ENCODE data around the gene PRDM9.
A peak's percentile ranks its signal among the peaks of the same experiment; 100 is the strongest.
"Not testable (repeated sequence)": the region's sequence is repeated elsewhere in the genome, so short reads cannot be mapped to it uniquely, and the experiment has no call there.

PRDM9 gene

GRCh38 chr5:23507278-23507685, at the start of gene PRDM9:
Gene PRDM9 (plus strand): TSS chr5:23507609. CDS start chr5:23509034, 1,425 bp downstream.
- peak; percentile 70 for DNase-seq

DNA sequence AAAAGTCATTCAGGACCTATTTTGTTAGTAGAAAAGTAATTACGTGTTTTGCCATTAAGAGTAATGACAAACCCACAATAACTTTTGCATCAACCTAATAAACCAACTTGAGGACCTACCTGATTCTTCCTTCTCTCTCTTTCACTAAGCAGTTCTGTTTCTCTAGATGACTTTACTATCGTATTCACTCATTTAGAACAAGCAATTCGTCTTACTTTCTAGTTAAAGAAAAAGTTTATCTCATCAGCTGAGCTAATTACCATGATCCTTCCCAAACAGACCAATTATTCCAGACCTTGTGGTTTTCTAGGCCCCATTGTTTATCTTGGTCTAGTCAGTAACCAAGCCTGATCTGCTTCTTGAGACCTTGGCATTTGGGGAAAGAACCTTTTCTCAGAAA, 49.6 kb upstream of the PRDM9 start:
- no peak for DNase-seq

- DNase-seq, result no peak
Observed at GRCh38 chr5:23459214-23459613, 48.2 kb upstream of the PRDM9 start.

DNA sequence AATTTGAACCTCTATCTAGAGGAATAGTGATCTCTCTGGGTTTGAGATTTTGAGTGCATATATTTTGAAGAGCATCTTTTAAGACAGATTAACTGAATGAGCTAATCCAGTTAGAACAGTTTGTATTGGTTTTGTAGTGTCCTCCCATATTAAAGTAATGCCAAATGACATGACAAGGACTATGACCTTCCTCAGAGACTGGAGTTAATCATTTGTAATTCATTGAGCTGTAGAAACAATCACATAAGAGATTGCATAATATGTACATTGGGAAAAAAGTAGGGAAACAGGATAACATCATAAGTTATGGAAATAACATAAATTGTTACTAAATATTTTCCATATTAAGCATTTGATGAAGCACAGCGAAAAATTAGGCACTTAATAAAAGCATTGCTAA, 45.8 kb upstream of the PRDM9 start:
- no peak for DNase-seq

DNA sequence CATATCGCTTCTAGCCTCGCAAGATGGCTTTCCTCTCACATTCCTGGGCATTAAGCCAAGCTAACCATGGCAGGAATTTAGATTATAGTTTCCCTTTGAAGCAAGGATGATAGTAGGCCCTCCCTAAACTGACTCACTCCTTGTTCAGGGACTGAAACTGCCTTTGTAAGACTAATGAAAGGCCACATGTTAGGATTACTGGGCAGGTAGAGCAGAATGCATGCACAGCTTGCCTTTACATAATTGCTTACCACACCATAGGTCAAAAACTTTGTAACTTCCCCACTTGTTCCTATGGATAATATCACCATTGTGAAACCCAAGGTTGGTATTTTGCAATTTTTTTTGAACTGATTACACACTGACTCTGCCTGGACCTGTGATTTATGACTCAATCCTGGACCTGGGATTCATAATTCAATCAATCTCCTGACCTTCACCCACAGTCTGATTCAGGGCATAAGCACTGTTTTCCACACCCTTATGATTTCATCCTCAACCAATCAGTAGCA, 41.0 kb upstream of the PRDM9 start:
- DNase-seq, result no peak

DNA sequence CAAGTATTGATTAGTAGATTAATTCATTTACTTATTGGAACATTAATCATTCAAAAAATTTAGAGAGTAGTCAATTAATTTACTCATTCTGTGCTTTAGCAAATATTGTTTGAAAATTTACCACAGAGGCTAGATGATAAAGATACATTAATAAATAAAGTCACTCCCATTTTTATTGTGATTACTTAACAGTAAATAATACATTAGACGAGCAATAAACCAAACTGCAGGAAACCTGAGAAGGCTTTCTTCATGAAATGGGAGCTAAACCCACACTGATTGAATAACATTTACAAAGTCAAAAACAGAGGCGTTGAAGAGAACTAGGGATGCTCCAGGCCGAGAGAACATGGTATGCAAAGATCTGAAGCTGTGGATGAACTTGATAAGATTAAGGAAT, 38.8 kb upstream of the PRDM9 start:
- DNase-seq, result no peak

DNA sequence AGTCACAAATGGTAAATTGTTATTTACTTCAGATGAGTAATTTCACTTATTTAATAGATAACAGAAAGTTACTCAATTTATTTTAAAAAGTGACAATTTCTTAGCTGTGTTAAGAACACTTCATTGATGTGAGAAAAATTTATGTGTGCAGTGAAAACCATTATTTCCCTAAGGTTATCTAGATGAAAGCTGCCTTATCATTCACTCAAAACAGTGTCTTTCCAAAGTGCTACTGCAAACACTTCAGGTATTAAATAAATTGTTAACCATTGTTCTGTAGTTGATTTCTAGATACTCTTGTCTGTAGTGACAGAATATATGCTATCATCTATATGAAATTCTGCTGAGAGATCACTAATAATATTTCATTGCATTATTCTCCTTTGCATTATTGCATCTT, 33.5 kb upstream of the PRDM9 start:
- no peak for DNase-seq

- DNase-seq, result no peak
Observed at GRCh38 chr5:23474315-23474714, 33.1 kb upstream of the PRDM9 start.

DNA sequence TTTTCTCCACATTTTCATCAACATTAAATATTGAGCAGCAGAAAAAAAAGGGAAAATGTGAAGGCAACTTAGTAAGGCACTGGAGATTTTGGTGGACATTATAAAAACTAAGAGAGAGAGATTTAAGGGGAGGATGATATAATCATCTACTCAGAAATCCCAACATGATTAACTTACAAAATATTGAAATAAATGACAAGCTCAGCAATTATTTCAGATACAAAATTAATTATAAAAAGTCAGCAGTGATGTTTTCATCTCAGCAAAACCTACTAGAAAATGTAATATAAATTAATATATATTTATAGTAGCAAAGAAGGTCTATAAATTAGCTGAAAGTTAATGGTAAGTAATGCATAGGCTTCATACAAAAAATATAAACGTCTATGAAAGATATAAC, 30.8 kb upstream of the PRDM9 start:
- DNase-seq, result no peak

DNA sequence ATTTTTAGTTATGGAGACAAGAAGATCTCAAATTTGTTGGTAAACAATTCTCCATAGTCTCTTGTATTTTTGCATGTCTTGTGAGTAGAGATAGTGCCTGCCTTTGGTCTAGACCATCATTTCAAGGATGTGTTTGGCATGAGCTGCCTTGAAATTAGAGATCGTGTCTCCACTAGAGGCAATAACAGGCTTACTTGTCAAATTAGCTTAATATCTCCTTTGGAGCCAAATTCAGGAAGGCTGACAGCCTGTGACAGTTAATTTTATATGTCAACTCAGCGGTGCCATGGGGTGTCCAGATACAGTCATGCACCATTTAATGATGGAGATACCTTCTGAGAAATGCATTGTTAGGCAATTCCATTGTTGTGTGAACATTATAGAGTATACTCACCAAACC, 24.8 kb upstream of the PRDM9 start:
- no peak for DNase-seq

- DNase-seq, result no peak
Observed at GRCh38 chr5:23483090-23483489, 24.3 kb upstream of the PRDM9 start.

DNA sequence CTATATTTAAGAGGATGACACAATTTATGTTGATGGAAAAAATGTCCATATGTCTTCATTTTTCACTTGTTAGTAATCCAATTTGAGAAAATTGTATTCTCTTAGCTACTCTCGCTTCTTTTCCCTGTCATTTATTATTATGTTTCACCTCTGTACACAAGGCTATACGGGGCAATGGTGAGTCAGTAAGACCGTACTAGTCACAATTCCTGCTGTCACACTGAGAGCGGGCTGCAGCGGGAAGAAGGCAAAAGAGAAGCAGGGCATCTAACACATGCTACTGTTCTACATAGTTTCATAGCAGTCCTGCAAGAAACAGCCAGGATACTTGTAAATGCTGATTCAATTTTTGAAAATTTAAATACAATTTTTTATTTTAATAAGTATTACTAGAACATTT, 23.3 kb upstream of the PRDM9 start:
- no peak for DNase-seq

DNA sequence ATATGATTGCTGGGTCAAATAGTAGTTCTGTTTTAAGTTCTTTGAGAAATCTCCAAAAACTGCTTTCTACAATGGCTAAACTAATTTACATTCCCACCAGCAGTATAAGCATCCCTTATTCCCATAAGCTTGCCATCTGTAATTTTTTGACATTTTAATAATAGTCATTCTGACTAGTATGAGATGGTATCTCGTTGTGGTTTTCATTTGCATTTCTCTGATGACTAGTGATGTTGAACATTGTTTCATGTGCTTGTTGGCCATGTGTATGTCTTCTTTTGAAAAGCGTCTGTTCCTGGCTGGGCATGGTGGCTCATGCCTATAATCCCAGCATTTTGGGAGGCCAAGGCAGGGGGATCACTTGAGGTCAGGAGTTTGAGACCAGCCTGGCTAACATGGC, 21.2 kb upstream of the PRDM9 start:
- DNase-seq, result not testable (repeated sequence)

GRCh38 chr5:23490993-23491392, 16.4 kb upstream of the PRDM9 start:
- no peak for DNase-seq

GRCh38 chr5:23494558-23494957, 12.9 kb upstream of the PRDM9 start:
- no peak for DNase-seq

DNA sequence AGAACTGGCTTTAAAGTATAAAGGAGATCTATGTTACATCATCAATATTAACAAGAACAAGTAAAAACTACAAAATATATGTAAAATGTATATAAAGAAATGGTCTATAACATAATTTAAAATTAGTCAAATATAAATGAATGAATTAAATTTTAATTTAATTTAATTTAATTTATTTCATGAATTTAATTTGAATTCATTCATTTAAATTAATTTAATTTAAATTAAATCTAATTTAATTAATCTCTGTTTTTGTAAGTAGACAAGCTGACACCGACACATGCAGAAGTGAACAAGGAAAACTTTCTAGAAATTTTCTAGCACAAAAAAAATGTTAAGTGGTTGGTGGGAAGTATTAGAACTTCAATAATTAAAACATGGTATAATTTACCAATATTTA, 10.8 kb upstream of the PRDM9 start:
- DNase-seq, result no peak

- DNase-seq, result no peak
Observed at GRCh38 chr5:23506329-23507236, 826 bp upstream of the PRDM9 start.

DNA sequence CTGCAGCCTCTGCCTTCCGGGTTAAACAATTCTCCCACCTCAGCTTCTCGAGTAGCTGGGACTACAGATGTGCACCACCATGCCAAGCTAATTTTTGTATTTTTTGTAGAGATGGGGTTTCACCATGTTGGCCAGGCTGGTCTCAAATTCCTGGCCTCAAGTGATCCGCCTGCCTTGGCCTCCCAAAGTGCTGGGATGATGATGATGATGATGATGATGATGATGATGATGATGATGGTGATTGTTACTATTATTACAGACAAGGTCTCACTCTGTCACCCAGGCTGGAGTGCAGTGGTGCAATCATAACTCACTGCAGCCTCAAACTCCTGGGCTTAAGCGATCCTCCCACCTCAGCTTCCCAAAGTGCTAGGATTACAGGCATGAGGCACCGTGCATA, 3.0 kb downstream of the PRDM9 start:
- DNase-seq, result not testable (repeated sequence)

DNA sequence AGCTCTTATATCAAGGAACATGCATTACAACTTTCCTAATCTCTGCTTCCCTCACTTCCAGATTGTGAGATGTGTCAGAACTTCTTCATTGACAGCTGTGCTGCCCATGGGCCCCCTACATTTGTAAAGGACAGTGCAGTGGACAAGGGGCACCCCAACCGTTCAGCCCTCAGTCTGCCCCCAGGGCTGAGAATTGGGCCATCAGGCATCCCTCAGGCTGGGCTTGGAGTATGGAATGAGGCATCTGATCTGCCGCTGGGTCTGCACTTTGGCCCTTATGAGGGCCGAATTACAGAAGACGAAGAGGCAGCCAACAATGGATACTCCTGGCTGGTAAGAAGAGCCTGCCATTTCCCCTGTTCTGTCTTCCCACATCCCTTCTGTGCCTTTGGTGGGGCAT, 15.1 kb downstream of the PRDM9 start:
- no peak for DNase-seq

DNA sequence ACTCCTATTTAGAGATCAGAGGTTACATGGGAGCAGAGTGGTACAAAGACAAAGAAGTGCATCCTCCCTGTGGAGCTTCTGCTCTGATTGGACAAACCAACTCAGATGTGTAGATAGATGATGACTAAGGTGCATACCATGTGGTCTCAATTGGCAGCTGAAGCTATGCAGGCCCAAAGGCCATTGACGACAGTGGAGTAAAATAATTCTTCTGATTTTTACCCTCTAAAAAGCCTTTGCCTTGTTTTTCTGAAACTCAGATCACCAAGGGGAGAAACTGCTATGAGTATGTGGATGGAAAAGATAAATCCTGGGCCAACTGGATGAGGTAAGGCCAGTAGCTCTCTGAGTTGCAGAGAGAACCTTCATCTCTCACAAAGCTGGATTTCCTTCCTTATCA, 15.6 kb downstream of the PRDM9 start:
- no peak for DNase-seq

DNA sequence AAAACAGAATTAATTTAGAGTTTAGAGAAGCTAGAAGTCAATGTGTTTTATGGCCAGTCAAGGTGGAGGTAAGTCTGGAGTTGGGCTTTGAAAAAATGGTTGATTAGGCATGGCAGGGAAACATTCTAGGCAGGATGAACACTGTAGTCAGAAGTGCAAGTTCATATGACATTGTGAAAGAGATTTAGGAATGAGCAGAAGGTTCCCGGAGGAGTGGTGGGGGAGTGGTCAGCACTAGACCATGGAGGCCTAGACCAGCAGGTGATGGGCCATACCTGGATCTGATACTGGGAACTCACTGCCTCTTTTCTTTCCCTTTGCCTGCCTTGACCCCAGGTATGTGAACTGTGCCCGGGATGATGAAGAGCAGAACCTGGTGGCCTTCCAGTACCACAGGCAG, 16.6 kb downstream of the PRDM9 start:
- DNase-seq, result no peak

GRCh38 chr5:23525751-23526150, 18.3 kb downstream of the PRDM9 start:
- DNase-seq, result no peak

DNA sequence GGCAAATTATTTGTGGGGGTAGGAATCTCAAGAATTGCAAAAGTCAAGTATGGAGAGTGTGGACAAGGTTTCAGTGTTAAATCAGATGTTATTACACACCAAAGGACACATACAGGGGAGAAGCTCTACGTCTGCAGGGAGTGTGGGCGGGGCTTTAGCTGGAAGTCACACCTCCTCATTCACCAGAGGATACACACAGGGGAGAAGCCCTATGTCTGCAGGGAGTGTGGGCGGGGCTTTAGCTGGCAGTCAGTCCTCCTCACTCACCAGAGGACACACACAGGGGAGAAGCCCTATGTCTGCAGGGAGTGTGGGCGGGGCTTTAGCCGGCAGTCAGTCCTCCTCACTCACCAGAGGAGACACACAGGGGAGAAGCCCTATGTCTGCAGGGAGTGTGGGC, 19.2 kb downstream of the PRDM9 start:
- DNase-seq, result not testable (repeated sequence)

DNA sequence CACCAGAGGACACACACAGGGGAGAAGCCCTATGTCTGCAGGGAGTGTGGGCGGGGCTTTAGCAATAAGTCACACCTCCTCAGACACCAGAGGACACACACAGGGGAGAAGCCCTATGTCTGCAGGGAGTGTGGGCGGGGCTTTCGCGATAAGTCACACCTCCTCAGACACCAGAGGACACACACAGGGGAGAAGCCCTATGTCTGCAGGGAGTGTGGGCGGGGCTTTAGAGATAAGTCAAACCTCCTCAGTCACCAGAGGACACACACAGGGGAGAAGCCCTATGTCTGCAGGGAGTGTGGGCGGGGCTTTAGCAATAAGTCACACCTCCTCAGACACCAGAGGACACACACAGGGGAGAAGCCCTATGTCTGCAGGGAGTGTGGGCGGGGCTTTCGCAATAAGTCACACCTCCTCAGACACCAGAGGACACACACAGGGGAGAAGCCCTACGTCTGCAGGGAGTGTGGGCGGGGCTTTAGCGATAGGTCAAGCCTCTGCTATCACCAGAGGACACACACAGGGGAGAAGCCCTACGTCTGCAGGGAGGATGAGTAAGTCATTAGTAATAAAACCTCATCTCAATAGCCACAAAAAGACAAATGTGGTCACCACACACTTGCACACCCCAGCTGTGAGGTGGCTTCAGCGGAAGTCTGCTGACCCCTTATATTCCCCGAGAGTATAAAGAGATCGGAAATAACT, 20.0 kb downstream of the PRDM9 start:
- DNase-seq, result not testable (repeated sequence)

Measured in femur (tissue), 1 donor.